IMR-90 (cell line): ENCODE data around the gene ABCA10. TPM values are rescaled to one million over a fixed set of nuclear protein-coding genes. Genes with fewer than 3 reads are reported as not detected.

ENCODE experiments used
- ATAC-seq: fragments of 200-7000 bp; cut with Tn5 transposase; 2 replicates; pipeline ENCODE4 v1.9.1; 2020; ENCODE audit warnings: low read depth, mild to moderate bottlenecking, moderate library complexity
- BruUV-seq: library from RNA; stranded (reverse); fragments of 400-500 nt; replicated peaks from 2 replicates; lab custom pipeline; 2021; lab: Mats Ljungman, UMichigan
- CTCF ChIA-PET: fragments of 300-600 bp; formaldehyde crosslinking; extraction: SDS; loops from one replicate; lab custom pipeline; 2021; ENCODE audit warnings: antibody characterized with exemption; lab: Yijun Ruan, JAX
- POLR2A ChIA-PET: fragments of 300-600 bp; sonication (Branson Sonifier 250); formaldehyde crosslinking; loops from one replicate; lab custom pipeline; 2022; ENCODE audit warnings: antibody characterized with exemption; ENCODE audit not compliant: unreplicated experiment; lab: Charles Lee
- DNase-seq: peaks from one replicate; pipeline ENCODE4 v3.0.0; 2013
- H2AFZ ChIP-seq: replicated peaks from 2 replicates; pipeline ENCODE3; 2013; ENCODE audit warnings: low read length, mild to moderate bottlenecking; ENCODE audit not compliant: poor library complexity
- H2AK5ac ChIP-seq: 2 replicates; pipeline ENCODE4 v1.6.1; 2013; ENCODE audit warnings: low read depth, low read length, inconsistent platforms
- H2AK9ac ChIP-seq: replicated peaks from 2 replicates; pipeline ENCODE3; 2013; ENCODE audit warnings: mild to moderate bottlenecking, low read depth, low read length, moderate library complexity; ENCODE audit not compliant: poor library complexity
- H2BK120ac ChIP-seq: 2 replicates; pipeline ENCODE4 v1.6.1; 2013; ENCODE audit warnings: low read depth, low read length, inconsistent platforms
- H2BK15ac ChIP-seq: 3 replicates; pipeline ENCODE4 v1.6.1; 2013; ENCODE audit warnings: low read depth, low read length, inconsistent platforms
- H2BK20ac ChIP-seq: 2 replicates; pipeline ENCODE4 v1.6.1; 2013; ENCODE audit warnings: low read depth, mild to moderate bottlenecking, inconsistent platforms, low read length, moderate library complexity
- H2BK5ac ChIP-seq: 2 replicates; pipeline ENCODE4 v1.6.1; 2013; ENCODE audit warnings: mild to moderate bottlenecking, low read depth, low read length, inconsistent platforms; ENCODE audit not compliant: poor library complexity, severe bottlenecking
- H3K14ac ChIP-seq: replicated peaks from 2 replicates; pipeline ENCODE4 v1.6.1; 2013; ENCODE audit warnings: low read depth, low read length, inconsistent platforms
- H3K18ac ChIP-seq: 2 replicates; pipeline ENCODE4 v1.6.1; 2013; ENCODE audit warnings: low read depth, low read length, control low read depth
- H3K23ac ChIP-seq: 2 replicates; pipeline ENCODE4 v1.6.1; 2013; ENCODE audit warnings: low read depth, low read length, inconsistent platforms
- H3K27ac ChIP-seq: 2 replicates; pipeline ENCODE4 v1.5.1; 2013; ENCODE audit warnings: mild to moderate bottlenecking, control low read depth, low read length; ENCODE audit not compliant: insufficient read depth
- H3K27me3 ChIP-seq: 2 replicates; pipeline ENCODE4 v1.6.1; 2013; ENCODE audit warnings: low read length; ENCODE audit not compliant: control insufficient read depth, insufficient read depth
- H3K36me3 ChIP-seq: 2 replicates; pipeline ENCODE4 v1.6.1; 2013; ENCODE audit warnings: low read length, mixed read lengths; ENCODE audit not compliant: control insufficient read depth, insufficient read depth
- H3K4ac ChIP-seq: 2 replicates; pipeline ENCODE4 v1.6.1; 2013; ENCODE audit warnings: low read depth, low read length, inconsistent platforms
- H3K4me1 ChIP-seq: 2 replicates; pipeline ENCODE4 v1.6.1; 2013; ENCODE audit warnings: low read length, mixed read lengths; ENCODE audit not compliant: control insufficient read depth, insufficient read depth
- H3K4me2 ChIP-seq: 2 replicates; pipeline ENCODE4 v1.6.1; 2013; ENCODE audit warnings: low read depth, mild to moderate bottlenecking, control low read depth, low read length, moderate library complexity
- H3K4me3 ChIP-seq: 2 replicates; pipeline ENCODE4 v1.5.1; 2013; ENCODE audit warnings: low read depth, mild to moderate bottlenecking, control low read depth, low read length, moderate library complexity; ENCODE audit not compliant: insufficient read depth
- H3K56ac ChIP-seq: 2 replicates; pipeline ENCODE4 v1.6.1; 2013; ENCODE audit warnings: low read length, inconsistent platforms; ENCODE audit not compliant: insufficient read depth; ENCODE audit errors: extremely low read depth
- H3K79me1 ChIP-seq, 2 experiments: 2 replicates each; pipeline ENCODE4 v1.6.1; 2013; ENCODE audit warnings: low read length in 2 of 2, inconsistent platforms in 1 of 2, low read depth in 1 of 2
- H3K9ac ChIP-seq: 2 replicates; pipeline ENCODE4 v1.6.1; 2013; ENCODE audit warnings: low read depth, low read length, control low read depth
- H3K9me1 ChIP-seq: 2 replicates; pipeline ENCODE4 v1.6.1; 2013; ENCODE audit warnings: low read length, inconsistent platforms; ENCODE audit not compliant: insufficient read depth
- H3K9me3 ChIP-seq: 2 replicates; pipeline ENCODE4 v1.6.1; 2013; ENCODE audit warnings: low read length; ENCODE audit not compliant: control insufficient read depth, insufficient read depth
- H4K20me1 ChIP-seq: 2 replicates; pipeline ENCODE4 v1.6.1; 2013; ENCODE audit warnings: low read length, inconsistent platforms; ENCODE audit not compliant: insufficient read depth
- H4K5ac ChIP-seq: 2 replicates; pipeline ENCODE4 v1.6.1; 2013; ENCODE audit warnings: mild to moderate bottlenecking, low read depth, low read length, control low read depth
- H4K8ac ChIP-seq, 2 experiments: 2 replicates each; pipeline ENCODE4 v1.6.1; 2013; ENCODE audit warnings: low read depth in 2 of 2, low read length in 2 of 2, control low read depth in 1 of 2, inconsistent platforms in 1 of 2
- H4K91ac ChIP-seq: 2 replicates; pipeline ENCODE4 v1.6.1; 2013; ENCODE audit warnings: low read depth, low read length, inconsistent platforms; ENCODE audit not compliant: insufficient read depth
- MAFK ChIP-seq: IDR thresholded peaks from 2 replicates; pipeline ENCODE4 v1.6.1; 2012; ENCODE audit warnings: low read depth, low read length, improper control_type of control experiment
- MAZ ChIP-seq: IDR thresholded peaks from 2 replicates; pipeline ENCODE4 v1.6.1; 2012; ENCODE audit warnings: low read depth, mild to moderate bottlenecking, low read length, improper control_type of control experiment, moderate library complexity, borderline replicate concordance
- MXI1 ChIP-seq: IDR thresholded peaks from 2 replicates; pipeline ENCODE4 v1.6.1; 2012; ENCODE audit warnings: low read depth, mild to moderate bottlenecking, low read length, moderate library complexity, borderline replicate concordance
- NFE2L2 ChIP-seq: fragments of 150-350 bp; IDR thresholded peaks from 2 replicates; pipeline ENCODE4 v1.6.1; 2016; ENCODE audit warnings: low read depth, mild to moderate bottlenecking, low read length
- RAD21 ChIP-seq: IDR thresholded peaks from 2 replicates; pipeline ENCODE4 v1.6.1; 2012; ENCODE audit warnings: low read length, improper control_type of control experiment
- RFX5 ChIP-seq: IDR thresholded peaks from 2 replicates; pipeline ENCODE4 v1.8.0; 2012; ENCODE audit warnings: low read depth, mild to moderate bottlenecking, low read length, moderate library complexity
- dilution Hi-C: fragments of 300-500 bp; cut with HindIII; formaldehyde crosslinking; loops from one replicate; pipeline ENCODE4 v1.14.3; 2018; ENCODE audit warnings: low sequenced_read_pairs; ENCODE audit not compliant: unreplicated experiment
- in situ Hi-C: fragments of 300-500 bp; cut with MboI; formaldehyde crosslinking; loops from 3 replicates; pipeline ENCODE4 v1.14.3; 2019; ENCODE audit warnings: low sequenced_read_pairs, inconsistent platforms, mixed read lengths
- intact Hi-C: fragments of 100-400 bp; cut with micrococcal nuclease; formaldehyde crosslinking; loops from 2 replicates; pipeline ENCODE4 v1.10.0; 2022
- polyA plus RNA-seq, 3 experiments: library from polyadenylated mRNA; depleted of rRNA; stranded (reverse); fragments of >200 nt; gene quantifications; 2 replicates each; pipeline ENCODE4 v1.2.3, GENCODE V29; 2012; ENCODE audit warnings: low replicate concordance in 1 of 3
- total RNA-seq: library from RNA; depleted of rRNA; stranded (reverse); fragments of >200 nt; gene quantifications from 2 replicates; pipeline ENCODE4 v1.2.3, GENCODE V29; 2012

The ABCA10 gene
- total and polyA plus RNA-seq, 2 of the 4 experiments (the other 2 are of a cell fraction): under 0.01 to 0.03 TPM

GRCh38 chr17:69159418-69159817 lies 69.2 kb downstream of the ABCA10 start:
- ChIA-PET CTCF (no interaction called here), POLR2A (no interaction called here)
- no peak for ATAC-seq
- H2BK15ac ChIP-seq: no peak overlapping the region
- H2BK20ac ChIP-seq: no peak overlapping the region
- no peaks in the 10 kb centered on the region for H4K20me1 ChIP-seq
- H3K56ac ChIP-seq: no peak overlapping the region
- no peak overlapping the region for H2AFZ ChIP-seq
- DNase-seq: no peak
- H3K4me3 ChIP-seq: no peak overlapping the region
- no peak overlapping the region for H2BK5ac ChIP-seq
- no peak overlapping the region for H3K4me2 ChIP-seq
- dilution Hi-C loops: no loop called here
- no peak overlapping the region for H2BK120ac ChIP-seq
- no peak overlapping the region for H2AK5ac ChIP-seq
- no peak overlapping the region for H3K4ac ChIP-seq
- H4K8ac ChIP-seq: no peak overlapping the region
- H3K18ac ChIP-seq: no peak overlapping the region
- H2AK9ac ChIP-seq: no peak overlapping the region
- no peaks in the 10 kb centered on the region for H3K36me3 ChIP-seq
- intact Hi-C loops: loop anchor here (5.0 kb wide), 1 partner anchor 63 kb away; no protein-coding TSS in a partner anchor
- no peaks in the 10 kb centered on the region for H3K9me3 ChIP-seq
- no peaks in the 10 kb centered on the region for H3K9me1 ChIP-seq
- in situ Hi-C loops: no loop called here
- no peak for TF ChIP-seq NFE2L2
- TF ChIP-seq RFX5: no peak
- TF ChIP-seq RAD21: no peak
- no peak for TF ChIP-seq MAFK
- no peak for TF ChIP-seq MAZ
- no peak for TF ChIP-seq MXI1
- H3K79me1 ChIP-seq: no peaks in the 10 kb centered on the region
- no TSS peak for BruUV-seq
- H3K14ac ChIP-seq: no peak overlapping the region
- no peak overlapping the region for H4K5ac ChIP-seq
- no peak overlapping the region for H3K27ac ChIP-seq
- no peak overlapping the region for H4K91ac ChIP-seq
- H3K4me1 ChIP-seq: no peaks in the 10 kb centered on the region
- H3K23ac ChIP-seq: no peak overlapping the region
- H3K9ac ChIP-seq: no peak overlapping the region
- no peaks in the 10 kb centered on the region for H3K27me3 ChIP-seq
